WTC11 (cell line): ENCODE data around the gene MPP1. TPM values are rescaled to one million over a fixed set of nuclear protein-coding genes. Genes with fewer than 3 reads are reported as not detected.
"Not testable (repeated sequence)": the region's sequence is repeated elsewhere in the genome, so short reads cannot be mapped to it uniquely, and the experiment has no call there.

Experiments
- ATAC-seq: fragments of 200-7000 bp; cut with Tn5 transposase; 2 replicates; pipeline ENCODE4 v1.10.0; 2021; ENCODE audit warnings: mild to moderate bottlenecking, moderate library complexity
- CTCF ChIA-PET: fragments of 300-600 bp; sonication (Branson Sonifier 250); formaldehyde crosslinking; loops from one replicate; lab custom pipeline; 2021; ENCODE audit warnings: antibody characterized with exemption; lab: Charles Lee
- POLR2A ChIA-PET: fragments of 350-600 bp; sonication (Branson Sonifier 250); formaldehyde crosslinking; loops from one replicate; lab custom pipeline; 2021; ENCODE audit warnings: antibody characterized with exemption; lab: Charles Lee
- DNase-seq: peaks from one replicate; pipeline ENCODE4 v3.0.0; 2021; ENCODE audit warnings: low spot score
- H3K27ac Mint-ChIP-seq: 2 replicates; pipeline ENCODE4 v1.8.0; 2021; ENCODE audit warnings: mixed read lengths
- H3K27me3 Mint-ChIP-seq: 2 replicates; pipeline ENCODE4 v1.8.0; 2021; ENCODE audit warnings: low read depth, mild to moderate bottlenecking, moderate library complexity, mixed read lengths
- H3K36me3 Mint-ChIP-seq: 2 replicates; pipeline ENCODE4 v1.8.0; 2021; ENCODE audit warnings: mixed read lengths
- H3K4me1 Mint-ChIP-seq: 2 replicates; pipeline ENCODE4 v1.8.0; 2022; ENCODE audit warnings: mixed read lengths
- H3K4me3 Mint-ChIP-seq: 2 replicates; pipeline ENCODE4 v1.8.0; 2021; ENCODE audit warnings: mild to moderate bottlenecking, moderate library complexity, mixed read lengths
- H3K9me3 Mint-ChIP-seq: 2 replicates; pipeline ENCODE4 v1.8.0; 2021; ENCODE audit warnings: mixed read lengths
- CBFB ChIP-seq: sonication (generic); formaldehyde crosslinking; IDR thresholded peaks from 2 replicates; pipeline ENCODE4 v1.8.1; 2022; ENCODE audit warnings: mild to moderate bottlenecking, low read depth, missing genetic modification reagents
- FOXK1 ChIP-seq: sonication (generic); formaldehyde crosslinking; IDR thresholded peaks from 2 replicates; pipeline ENCODE4 v1.8.0; 2022; ENCODE audit warnings: mild to moderate bottlenecking, moderate library complexity, missing genetic modification reagents
- total RNA-seq: library from RNA; stranded (reverse); gene quantifications from 3 replicates; pipeline ENCODE4 v1.2.3, GENCODE V29; 2021
- TF ChIP-seq, protein P1 (sequence below): sonication (generic); formaldehyde crosslinking; IDR thresholded peaks from 2 replicates; pipeline ENCODE4 v1.8.0; 2023; ENCODE audit warnings: missing genetic modification reagents
- TF ChIP-seq, protein P2 (sequence below): sonication (generic); formaldehyde crosslinking; IDR thresholded peaks from 2 replicates; pipeline ENCODE4 v1.8.1; 2023; ENCODE audit warnings: mild to moderate bottlenecking, missing genetic modification reagents, borderline replicate concordance
- TF ChIP-seq, protein P3 (sequence below): fragments of 200-600 bp; IDR thresholded peaks from 2 replicates; pipeline ENCODE4 v1.8.0; 2022; ENCODE audit warnings: antibody characterized with exemption
- TF ChIP-seq, protein P4 (sequence below): sonication (generic); formaldehyde crosslinking; IDR thresholded peaks from 2 replicates; pipeline ENCODE4 v1.8.1; 2022; ENCODE audit warnings: low read depth, mild to moderate bottlenecking, moderate library complexity, missing genetic modification reagents, borderline replicate concordance
- TF ChIP-seq, protein P5 (sequence below): sonication (generic); formaldehyde crosslinking; IDR thresholded peaks from 2 replicates; pipeline ENCODE4 v1.8.0; 2022; ENCODE audit warnings: mild to moderate bottlenecking, missing genetic modification reagents
- TF ChIP-seq, protein P6 (sequence below): sonication (generic); formaldehyde crosslinking; IDR thresholded peaks from 2 replicates; pipeline ENCODE4 v1.8.0; 2023; ENCODE audit warnings: mild to moderate bottlenecking, missing genetic modification reagents

The MPP1 gene
- total RNA-seq, 1 experiment from 2014 or later = 15.8 TPM

DNA sequence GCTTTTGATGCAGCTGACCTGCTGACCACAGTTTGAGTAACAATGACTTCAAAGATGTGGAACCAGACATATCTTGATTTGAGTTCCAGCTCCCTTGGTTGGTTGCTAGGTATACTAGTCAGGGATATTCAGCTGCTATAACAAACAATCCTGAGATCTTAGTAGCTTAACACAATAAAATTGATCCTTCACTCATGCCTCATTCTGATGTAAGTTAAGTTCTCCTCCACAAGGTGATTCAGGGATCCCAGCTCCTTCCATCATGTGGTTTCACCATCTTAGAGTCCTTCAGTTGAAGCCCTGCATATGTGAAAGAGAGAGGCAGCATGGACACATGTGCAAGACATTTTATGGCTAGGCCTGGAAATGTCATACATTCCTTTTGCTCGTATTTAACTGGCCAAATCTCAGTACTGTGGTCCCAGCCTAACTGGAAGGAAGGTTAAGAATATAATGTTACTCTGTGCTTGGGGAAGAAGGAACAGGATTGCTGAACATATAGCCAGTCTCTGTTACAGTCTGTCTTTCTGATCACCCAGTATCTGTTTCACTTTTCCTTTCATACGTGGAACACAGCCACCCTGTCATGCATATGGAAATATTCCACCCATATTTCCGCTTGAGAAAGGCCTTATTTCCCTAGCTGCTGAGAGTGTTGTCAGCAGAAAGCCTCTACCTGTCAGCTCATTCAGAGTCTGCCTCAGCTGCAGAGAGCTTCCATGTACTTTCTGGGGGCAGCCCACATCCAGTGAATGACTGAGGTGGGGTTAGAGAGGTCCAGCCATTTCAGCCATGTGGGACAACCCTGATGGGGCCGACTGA lies 22.1 kb upstream of the MPP1 start (continued):
- TF ChIP-seq, protein P1, sequence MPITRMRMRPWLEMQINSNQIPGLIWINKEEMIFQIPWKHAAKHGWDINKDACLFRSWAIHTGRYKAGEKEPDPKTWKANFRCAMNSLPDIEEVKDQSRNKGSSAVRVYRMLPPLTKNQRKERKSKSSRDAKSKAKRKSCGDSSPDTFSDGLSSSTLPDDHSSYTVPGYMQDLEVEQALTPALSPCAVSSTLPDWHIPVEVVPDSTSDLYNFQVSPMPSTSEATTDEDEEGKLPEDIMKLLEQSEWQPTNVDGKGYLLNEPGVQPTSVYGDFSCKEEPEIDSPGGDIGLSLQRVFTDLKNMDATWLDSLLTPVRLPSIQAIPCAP (CRISPR knock-in tag) = no peak

DNA sequence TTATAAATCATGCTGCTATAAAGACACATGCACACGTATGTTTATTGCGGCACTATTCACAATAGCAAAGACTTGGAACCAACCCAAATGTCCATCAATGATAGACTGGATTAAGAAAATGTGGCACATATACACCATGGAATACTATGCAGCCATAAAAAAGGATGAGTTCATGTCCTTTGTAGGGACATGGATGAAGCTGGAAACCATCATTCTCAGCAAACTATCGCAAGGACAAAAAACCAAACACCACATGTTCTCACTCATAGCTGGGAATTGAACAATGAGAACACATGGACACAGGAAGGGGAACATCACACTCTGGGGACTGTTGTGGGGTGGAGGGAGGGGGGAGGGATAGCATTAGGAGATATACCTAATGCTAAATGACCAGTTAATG lies 20.3 kb upstream of the MPP1 start:
- DNase-seq, H3K27me3 Mint-ChIP-seq, H3K9me3 Mint-ChIP-seq, H3K4me3 Mint-ChIP-seq, ATAC-seq, POLR2A ChIA-PET, H3K36me3 Mint-ChIP-seq, CTCF ChIA-PET, H3K27ac Mint-ChIP-seq: not testable (repeated sequence)
- peaks cover 33% of the 10 kb centered on the region for H3K4me1 Mint-ChIP-seq

DNA sequence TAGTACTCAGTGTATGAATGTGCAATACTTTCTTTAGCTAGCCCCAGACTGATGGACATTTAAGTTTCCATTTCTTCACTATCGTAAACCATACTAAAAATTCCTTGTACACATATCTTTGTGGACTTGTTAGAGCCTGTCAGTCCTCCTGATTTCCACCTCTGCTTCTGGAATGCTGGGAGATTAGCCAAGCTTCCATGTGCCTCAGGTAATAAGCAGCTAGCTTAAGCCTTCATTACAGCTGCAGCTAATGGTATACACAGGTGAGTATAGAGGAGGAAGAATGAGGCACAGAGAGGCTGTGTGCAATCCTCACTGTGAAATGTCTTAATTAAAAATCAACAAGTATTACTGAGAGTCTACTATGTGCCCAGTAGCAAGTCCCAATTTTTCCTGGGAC lies 19.4 kb upstream of the MPP1 start:
- peaks cover 32% of the 10 kb centered on the region for H3K4me1 Mint-ChIP-seq
- ChIA-PET CTCF (no interaction called here), POLR2A (no interaction called here)
- no peak for ATAC-seq
- TF ChIP-seq, protein P2, sequence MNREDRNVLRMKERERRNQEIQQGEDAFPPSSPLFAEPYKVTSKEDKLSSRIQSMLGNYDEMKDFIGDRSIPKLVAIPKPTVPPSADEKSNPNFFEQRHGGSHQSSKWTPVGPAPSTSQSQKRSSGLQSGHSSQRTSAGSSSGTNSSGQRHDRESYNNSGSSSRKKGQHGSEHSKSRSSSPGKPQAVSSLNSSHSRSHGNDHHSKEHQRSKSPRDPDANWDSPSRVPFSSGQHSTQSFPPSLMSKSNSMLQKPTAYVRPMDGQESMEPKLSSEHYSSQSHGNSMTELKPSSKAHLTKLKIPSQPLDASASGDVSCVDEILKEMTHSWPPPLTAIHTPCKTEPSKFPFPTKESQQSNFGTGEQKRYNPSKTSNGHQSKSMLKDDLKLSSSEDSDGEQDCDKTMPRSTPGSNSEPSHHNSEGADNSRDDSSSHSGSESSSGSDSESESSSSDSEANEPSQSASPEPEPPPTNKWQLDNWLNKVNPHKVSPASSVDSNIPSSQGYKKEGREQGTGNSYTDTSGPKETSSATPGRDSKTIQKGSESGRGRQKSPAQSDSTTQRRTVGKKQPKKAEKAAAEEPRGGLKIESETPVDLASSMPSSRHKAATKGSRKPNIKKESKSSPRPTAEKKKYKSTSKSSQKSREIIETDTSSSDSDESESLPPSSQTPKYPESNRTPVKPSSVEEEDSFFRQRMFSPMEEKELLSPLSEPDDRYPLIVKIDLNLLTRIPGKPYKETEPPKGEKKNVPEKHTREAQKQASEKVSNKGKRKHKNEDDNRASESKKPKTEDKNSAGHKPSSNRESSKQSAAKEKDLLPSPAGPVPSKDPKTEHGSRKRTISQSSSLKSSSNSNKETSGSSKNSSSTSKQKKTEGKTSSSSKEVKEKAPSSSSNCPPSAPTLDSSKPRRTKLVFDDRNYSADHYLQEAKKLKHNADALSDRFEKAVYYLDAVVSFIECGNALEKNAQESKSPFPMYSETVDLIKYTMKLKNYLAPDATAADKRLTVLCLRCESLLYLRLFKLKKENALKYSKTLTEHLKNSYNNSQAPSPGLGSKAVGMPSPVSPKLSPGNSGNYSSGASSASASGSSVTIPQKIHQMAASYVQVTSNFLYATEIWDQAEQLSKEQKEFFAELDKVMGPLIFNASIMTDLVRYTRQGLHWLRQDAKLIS = no peak
- TF ChIP-seq, protein P3, sequence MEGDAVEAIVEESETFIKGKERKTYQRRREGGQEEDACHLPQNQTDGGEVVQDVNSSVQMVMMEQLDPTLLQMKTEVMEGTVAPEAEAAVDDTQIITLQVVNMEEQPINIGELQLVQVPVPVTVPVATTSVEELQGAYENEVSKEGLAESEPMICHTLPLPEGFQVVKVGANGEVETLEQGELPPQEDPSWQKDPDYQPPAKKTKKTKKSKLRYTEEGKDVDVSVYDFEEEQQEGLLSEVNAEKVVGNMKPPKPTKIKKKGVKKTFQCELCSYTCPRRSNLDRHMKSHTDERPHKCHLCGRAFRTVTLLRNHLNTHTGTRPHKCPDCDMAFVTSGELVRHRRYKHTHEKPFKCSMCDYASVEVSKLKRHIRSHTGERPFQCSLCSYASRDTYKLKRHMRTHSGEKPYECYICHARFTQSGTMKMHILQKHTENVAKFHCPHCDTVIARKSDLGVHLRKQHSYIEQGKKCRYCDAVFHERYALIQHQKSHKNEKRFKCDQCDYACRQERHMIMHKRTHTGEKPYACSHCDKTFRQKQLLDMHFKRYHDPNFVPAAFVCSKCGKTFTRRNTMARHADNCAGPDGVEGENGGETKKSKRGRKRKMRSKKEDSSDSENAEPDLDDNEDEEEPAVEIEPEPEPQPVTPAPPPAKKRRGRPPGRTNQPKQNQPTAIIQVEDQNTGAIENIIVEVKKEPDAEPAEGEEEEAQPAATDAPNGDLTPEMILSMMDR = no peak
- TF ChIP-seq, protein P4, sequence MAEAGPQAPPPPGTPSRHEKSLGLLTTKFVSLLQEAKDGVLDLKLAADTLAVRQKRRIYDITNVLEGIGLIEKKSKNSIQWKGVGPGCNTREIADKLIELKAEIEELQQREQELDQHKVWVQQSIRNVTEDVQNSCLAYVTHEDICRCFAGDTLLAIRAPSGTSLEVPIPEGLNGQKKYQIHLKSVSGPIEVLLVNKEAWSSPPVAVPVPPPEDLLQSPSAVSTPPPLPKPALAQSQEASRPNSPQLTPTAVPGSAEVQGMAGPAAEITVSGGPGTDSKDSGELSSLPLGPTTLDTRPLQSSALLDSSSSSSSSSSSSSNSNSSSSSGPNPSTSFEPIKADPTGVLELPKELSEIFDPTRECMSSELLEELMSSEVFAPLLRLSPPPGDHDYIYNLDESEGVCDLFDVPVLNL (CRISPR knock-in tag) = no peak
- no peak overlapping the region for H3K27ac Mint-ChIP-seq
- no peaks in the 10 kb centered on the region for H3K27me3 Mint-ChIP-seq
- no peaks in the 10 kb centered on the region for H3K9me3 Mint-ChIP-seq
- no peak overlapping the region for H3K4me3 Mint-ChIP-seq
- DNase-seq = no peak
- no peaks in the 10 kb centered on the region for H3K36me3 Mint-ChIP-seq

DNA sequence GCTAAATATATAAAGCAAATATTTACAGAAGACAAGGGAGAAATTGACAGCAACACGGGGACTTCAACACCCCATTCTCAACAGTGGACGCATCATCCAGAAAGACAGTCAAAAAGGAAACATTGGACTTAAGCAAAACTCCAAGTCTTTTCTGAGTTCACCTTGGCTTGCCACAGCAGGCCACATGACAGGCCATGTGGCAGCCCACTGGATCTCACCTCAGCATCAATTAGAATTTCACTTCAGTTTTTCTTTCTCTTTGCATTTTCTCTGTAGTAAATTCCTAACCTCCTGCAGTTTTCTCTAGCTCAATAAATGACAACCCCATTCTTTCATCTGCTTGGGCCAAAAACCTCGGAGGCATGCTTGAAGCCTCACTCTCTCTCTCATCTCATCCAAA lies 16.7 kb upstream of the MPP1 start:
- POLR2A ChIA-PET = no interaction called here
- 0 out of 2 replicates have a peak overlapping the region, but pooled peaks have one; percentile 34 for H3K4me3 Mint-ChIP-seq
- H3K36me3 Mint-ChIP-seq = peaks cover 4% of the 10 kb centered on the region
- peaks cover 39% of the 10 kb centered on the region for H3K4me1 Mint-ChIP-seq
- no peaks in the 10 kb centered on the region for H3K27me3 Mint-ChIP-seq
- CTCF ChIA-PET = no interaction called here
- TF ChIP-seq, protein P5, sequence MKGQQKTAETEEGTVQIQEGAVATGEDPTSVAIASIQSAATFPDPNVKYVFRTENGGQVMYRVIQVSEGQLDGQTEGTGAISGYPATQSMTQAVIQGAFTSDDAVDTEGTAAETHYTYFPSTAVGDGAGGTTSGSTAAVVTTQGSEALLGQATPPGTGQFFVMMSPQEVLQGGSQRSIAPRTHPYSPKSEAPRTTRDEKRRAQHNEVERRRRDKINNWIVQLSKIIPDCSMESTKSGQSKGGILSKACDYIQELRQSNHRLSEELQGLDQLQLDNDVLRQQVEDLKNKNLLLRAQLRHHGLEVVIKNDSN (CRISPR knock-in tag) = 0 out of 2 replicates have a peak, but pooled peaks have one; percentile 19
- no peak for TF ChIP-seq CBFB (CRISPR knock-in tag)
- TF ChIP-seq, protein P6, sequence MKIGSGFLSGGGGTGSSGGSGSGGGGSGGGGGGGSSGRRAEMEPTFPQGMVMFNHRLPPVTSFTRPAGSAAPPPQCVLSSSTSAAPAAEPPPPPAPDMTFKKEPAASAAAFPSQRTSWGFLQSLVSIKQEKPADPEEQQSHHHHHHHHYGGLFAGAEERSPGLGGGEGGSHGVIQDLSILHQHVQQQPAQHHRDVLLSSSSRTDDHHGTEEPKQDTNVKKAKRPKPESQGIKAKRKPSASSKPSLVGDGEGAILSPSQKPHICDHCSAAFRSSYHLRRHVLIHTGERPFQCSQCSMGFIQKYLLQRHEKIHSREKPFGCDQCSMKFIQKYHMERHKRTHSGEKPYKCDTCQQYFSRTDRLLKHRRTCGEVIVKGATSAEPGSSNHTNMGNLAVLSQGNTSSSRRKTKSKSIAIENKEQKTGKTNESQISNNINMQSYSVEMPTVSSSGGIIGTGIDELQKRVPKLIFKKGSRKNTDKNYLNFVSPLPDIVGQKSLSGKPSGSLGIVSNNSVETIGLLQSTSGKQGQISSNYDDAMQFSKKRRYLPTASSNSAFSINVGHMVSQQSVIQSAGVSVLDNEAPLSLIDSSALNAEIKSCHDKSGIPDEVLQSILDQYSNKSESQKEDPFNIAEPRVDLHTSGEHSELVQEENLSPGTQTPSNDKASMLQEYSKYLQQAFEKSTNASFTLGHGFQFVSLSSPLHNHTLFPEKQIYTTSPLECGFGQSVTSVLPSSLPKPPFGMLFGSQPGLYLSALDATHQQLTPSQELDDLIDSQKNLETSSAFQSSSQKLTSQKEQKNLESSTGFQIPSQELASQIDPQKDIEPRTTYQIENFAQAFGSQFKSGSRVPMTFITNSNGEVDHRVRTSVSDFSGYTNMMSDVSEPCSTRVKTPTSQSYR (CRISPR knock-in tag) = no peak
- no peak for TF ChIP-seq FOXK1 (CRISPR knock-in tag)
- H3K9me3 Mint-ChIP-seq = peaks cover 4% of the 10 kb centered on the region; the same call in 1 of the 2 replicates
- ATAC-seq (no peak), DNase-seq (no peak)
- peak overlapping the region; percentile 95 for H3K27ac Mint-ChIP-seq
